Inflammatory macrophage treated with lipopolysaccharide for 1 hour (primary cell): ENCODE results near the gene SLC35A5.
A peak's percentile ranks its signal among the peaks of the same experiment; 100 is the strongest.

Source experiments
- DNase-seq, 2 donors: peaks; one replicate each; pipeline ENCODE4 v3.0.0-alpha.2; 2020 to 2022

SLC35A5 gene

DNA sequence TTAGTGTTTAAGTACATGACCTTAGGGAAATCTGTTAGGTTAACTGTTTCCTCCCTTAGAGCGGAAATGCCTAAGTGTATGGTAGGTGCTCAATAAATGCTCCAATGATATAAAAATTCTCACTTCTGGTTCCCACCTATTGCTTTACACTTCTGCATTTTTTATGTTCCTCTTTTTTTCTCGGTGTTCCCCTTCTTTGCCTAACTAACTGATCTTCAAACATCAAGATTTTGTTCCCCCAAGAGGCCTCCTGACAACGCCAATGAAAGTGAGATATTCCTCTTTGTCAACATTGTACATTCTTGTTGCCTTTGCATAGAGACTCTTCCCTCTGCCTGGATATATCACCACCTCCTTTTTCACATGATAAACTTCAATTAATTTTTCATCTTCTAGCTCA, 17.4 kb downstream of the SLC35A5 start:
- DNase-seq = peak; percentile 45 to 53

DNA sequence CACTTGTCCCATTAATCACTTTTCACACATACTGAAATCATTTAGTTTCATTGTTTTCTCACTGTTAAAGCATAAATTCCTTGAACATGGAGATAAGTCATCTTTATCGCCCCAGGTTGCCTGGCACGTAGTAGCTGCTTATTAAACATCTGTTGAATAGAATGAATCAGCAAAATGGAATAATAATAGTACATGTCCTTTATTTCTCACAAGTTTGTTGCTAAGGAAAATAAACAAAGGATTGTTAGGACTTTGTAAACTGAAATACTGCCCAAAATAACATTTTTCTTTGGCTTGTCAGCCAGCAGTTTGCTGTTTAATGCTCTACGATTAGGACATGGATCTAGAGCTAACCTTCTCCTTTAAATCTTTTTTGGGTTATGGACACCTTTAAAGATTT, 17.9 kb downstream of the SLC35A5 start:
- DNase-seq = no peak

DNA sequence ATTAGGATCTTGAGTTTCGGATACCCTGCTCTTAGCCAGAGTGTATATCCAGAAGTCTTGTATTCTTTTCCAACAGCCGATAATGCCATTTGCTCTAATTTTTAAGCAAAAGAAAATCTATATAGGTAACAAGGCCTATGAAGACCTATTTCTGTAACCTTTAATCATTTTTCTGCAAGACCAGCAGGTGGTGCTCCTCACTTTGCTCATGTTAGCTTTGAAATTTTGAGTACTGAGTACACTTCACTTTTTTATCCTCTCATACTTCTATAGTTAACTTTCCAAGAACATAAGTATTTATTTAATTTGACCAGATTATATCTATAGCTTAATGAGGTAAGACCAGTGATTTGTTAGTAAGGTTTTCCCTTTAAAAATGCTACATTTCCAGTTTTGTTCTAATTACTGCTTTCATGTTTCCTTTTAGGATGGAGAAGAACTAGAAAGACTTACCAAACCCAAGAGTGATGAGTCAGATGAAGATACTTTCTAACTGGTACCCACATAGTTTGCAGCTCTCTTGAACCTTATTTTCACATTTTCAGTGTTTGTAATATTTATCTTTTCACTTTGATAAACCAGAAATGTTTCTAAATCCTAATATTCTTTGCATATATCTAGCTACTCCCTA, 20.5 kb downstream of the SLC35A5 start:
- DNase-seq = peak in 1 of 2 donors; percentile 26

DNA sequence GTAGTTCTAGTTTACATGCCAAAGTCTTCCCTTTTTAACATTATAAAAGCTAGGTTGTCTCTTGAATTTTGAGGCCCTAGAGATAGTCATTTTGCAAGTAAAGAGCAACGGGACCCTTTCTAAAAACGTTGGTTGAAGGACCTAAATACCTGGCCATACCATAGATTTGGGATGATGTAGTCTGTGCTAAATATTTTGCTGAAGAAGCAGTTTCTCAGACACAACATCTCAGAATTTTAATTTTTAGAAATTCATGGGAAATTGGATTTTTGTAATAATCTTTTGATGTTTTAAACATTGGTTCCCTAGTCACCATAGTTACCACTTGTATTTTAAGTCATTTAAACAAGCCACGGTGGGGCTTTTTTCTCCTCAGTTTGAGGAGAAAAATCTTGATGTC, 21.3 kb downstream of the SLC35A5 start:
- DNase-seq = no peak

DNA sequence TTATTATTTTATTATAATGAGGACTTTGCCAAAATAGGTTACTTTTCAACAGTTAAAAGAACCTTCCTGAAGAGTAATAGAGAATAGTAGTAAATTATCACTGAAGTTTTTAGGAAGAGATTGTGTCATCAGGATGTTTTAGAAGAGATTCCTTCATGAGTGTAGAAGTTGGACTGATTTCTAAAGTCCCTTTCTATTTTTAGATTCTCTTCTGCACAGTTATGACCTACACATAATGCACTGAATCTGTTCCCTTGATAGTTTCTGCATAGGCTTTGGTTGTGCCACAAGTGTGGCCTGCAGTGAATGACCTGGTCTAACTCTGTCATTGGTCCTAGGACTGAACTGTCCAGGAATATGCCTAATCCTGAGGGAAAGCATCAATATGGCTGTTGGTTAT, 23.9 kb downstream of the SLC35A5 start:
- DNase-seq = no peak

DNA sequence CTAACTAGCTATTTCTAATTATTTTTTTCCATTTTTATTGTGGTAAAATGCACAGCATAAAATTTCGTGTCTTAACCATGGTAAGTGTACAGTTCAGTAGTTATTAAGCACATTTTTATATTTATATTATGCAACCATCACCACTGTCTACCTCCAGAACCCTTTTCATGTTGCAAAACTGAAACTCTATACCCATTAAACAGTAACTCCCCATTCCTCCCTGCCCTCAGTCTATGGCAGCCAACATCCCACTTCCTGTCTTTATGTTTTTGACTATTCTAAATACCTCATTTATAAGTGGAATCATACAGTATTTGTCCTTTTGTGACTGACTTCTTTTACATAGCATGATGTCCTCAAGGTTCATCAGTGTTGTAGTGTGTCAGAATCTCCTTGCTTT, 25.5 kb downstream of the SLC35A5 start:
- DNase-seq = no peak

DNA sequence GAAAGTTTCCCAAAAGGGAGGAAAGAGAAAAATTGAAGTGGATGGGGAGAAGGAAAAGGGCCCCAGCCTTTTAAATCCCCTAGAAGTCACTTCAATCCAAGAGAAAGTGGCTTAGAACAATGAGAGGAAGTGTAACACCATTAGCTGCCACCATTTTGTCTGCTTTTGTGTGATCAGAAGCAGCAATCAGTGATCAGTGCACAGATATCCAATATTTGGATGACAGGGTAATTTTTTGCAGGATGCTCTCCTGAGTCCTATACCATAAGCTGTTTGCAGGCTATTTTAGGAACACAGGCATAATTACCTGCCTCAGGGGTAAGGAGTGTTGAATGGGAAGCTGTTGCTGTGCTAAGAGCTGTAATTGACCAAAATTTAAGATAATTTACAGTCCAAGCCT, 31.4 kb downstream of the SLC35A5 start:
- DNase-seq = no peak

DNA sequence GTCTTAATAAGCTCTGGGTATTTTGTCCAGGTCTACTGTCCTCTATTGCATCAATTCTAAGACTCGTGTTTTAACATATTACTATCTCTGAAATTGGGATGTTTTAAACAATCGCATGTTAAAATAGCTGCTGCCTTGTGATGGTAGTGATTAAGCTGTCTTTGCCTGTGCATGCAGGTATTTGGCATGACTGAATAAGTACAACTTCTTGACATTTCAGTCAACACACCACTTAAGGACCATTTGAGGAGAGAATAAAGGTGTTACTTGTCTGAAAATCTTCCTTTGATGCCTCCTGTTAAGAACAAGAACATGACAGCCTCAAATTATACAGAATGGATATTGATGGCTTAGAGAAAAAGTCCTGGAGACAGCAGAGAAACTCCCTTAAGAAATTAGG, 33.0 kb downstream of the SLC35A5 start:
- DNase-seq = no peak

DNA sequence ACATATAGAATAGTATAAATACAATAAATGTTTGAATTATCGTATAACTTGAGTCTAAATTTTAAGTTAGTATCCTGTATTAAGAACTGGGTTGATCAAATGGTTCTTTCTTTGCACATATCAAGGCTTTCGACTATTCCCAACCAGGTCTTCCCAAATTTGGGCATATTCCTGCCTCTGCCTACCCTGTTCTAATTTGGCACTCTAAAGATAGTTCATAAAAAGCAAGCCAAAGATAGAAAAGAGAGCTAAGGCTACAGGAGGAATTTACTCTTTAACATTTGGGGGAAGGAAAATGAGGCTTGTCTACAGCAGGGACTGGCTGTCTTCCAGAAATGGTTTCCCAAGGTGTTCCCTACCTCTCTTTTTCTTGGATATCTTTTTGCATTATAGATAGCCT, 36.1 kb downstream of the SLC35A5 start:
- no peak for DNase-seq

DNA sequence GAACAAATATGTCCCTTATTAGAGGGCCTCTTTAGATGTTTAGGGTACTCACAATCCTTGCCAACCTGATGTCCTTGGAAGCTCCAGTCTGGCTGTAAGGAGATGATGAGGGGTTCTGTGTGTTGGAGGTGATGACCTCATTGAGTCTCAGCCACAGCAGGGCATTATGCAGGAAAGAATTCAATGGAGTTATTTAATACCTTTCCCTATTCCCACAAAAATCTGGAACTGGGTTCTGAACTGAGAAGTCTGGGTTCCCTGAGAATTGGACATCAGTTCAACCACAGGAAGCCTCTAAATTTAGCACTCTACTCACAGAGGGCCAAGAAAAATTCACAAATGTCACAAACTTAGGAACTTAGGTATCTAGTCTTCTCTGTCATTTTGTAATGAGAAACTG, 36.9 kb downstream of the SLC35A5 start:
- DNase-seq = no peak

DNA sequence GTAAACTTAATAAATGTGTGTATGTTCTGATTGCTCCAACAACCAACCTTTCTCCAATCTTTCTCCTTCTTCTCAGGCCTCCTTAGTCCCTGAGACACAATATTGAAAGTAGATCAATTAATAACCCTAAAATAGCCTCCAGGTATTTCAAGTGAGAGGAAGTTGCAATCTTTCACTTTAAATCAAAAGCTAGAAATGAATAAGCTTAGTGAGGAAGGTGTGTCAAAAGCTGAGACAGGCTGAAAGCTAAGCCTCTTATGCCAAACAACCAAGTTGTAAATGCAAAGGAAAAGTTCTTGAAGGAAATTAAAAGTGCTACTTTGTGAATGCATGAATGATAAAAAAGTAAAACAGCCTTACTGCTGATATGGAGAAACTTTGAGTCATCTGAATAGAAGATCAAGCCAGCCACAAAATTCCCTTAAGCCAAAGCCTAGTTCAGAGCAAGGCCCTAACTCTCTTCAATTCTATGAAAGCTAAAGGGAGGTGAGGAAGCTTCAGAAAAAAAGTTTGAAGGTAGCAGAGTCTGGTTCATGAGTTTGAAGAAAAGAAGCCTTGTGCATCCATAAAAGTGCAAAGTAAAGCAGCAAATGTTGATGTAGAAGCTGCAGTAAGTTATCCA, 40.5 kb downstream of the SLC35A5 start:
- no peak for DNase-seq

DNA sequence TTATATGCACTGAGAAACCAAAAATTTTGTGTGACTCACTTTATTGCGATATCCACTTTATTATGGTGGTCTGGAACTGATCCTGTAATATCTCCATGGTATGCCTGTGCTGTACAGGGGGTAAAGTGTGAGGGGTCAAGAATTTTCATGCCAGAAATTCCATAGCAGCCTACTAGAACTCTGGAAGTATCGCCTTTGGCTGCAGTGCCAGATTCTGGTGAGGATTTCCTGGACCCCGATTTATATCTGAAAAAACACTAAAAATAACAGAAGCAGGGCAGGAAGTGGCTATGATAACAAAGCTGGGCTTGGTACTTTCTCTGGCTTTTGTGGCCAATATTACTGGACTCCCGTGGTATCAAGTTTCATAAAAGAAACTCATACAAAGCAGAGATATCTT, 42.7 kb downstream of the SLC35A5 start:
- DNase-seq = no peak

DNA sequence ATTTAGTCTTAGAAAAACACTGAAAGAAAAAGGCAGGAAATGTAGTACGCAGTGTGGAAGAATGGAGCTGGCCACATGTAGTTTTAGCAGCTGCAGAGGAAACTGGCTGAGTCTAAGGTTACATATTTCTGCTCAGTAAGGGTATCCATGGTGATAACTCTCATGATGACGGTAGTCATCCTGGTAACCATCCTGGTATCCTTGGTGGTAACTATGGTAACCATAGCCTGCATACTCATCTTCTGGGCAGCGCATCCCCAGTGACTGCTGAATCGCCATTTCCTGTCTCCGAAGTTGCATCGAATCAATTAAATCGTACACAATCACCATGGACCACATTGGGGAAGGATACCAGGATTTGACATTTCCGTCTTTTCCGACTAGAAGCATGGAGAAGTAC, 43.4 kb downstream of the SLC35A5 start:
- no peak for DNase-seq

DNA sequence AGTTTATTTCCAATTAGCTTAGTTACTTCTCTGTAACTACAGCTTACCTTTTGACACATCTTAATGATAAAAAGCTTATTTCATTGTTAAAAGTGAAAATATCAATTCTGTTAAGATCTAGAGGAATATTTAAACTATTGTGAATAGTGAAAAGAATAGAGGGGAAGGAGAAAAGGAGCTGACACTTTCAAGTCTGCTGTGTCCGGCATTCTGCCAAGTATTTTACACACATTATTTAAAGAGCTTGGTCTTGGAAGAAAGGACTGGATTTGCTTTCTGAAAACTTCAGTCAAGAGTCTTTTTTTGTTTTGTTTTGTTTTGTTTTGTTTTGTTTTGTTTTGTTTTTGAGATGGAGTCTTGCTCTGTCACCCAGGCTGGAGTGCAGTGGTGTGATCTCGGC, 44.3 kb downstream of the SLC35A5 start:
- DNase-seq = no peak

DNA sequence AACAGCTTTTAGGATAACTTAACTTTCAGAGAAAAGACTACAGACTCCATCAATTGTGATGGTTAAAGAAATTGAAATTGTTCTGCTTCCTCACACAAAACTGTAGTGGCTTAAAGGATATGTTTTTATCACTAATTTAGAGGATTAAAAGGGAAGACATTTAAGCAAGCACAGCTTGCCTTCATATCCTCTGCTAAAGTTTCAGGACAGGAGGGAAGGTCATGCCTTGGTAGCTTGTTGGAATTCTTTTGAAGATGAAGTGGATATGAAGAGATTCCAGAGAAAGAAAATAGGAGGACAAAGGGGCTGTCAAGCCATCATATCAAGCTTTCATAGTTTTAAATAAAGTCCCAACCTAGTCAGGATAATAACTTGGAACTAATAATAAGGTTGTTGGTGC, 46.0 kb downstream of the SLC35A5 start:
- DNase-seq = no peak

DNA sequence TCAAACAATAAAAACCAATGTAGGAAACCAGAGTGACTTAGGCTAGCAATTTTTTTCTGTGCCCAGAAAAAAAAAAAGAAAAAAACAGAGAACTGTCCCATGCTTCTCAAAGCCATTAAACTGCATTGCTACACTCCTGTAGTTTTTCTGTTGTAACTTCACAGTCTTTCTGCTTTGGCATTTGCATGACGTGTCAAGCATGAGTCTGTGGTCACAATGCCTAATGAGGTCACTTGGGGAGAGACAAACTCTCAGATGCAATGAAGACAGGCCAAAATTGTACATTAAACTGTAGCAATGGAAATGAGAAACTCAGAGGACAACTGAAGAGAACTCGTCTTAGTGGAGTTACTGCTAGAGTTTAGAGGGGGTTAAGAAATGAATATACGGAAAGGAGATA, 48.3 kb downstream of the SLC35A5 start:
- peak; percentile 44 to 67 for DNase-seq

DNA sequence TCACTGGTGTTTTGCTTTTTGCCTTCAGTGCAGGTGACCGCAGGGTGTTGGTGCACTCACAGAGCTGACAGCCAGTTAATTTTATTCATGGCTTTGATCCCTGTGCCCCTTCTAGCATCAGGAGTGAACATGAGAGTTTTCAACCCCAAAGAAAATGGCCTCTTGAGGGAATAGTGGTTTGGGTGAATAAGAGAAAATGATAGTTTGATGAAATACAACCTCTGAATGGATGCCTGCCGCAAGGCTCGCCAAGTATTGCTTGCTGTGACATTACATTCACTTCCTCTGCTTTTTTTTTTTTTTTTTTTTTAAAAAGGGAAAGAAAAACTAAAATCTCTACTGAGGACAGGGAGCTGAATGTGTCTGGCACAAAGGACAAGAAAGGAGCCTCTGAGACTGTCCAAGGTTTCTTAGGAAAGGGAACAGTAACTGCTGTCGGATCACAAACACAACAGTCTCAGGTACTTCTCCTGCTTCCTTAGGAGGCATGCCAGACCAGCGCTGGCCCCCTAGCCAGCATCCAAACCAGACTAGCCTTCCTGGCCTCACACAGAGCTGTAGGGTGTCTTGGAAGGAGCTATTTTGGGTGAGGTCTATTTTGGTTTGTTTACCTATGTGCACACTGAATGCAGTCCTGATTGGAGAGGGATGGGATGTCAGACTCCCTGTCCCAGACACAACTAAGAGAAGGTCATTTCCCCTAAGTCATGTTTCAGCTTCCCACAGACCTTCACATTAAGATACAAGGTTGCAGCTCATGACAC, 50.1 kb downstream of the SLC35A5 start:
- peak in 1 of 2 donors; percentile 10 for DNase-seq

DNA sequence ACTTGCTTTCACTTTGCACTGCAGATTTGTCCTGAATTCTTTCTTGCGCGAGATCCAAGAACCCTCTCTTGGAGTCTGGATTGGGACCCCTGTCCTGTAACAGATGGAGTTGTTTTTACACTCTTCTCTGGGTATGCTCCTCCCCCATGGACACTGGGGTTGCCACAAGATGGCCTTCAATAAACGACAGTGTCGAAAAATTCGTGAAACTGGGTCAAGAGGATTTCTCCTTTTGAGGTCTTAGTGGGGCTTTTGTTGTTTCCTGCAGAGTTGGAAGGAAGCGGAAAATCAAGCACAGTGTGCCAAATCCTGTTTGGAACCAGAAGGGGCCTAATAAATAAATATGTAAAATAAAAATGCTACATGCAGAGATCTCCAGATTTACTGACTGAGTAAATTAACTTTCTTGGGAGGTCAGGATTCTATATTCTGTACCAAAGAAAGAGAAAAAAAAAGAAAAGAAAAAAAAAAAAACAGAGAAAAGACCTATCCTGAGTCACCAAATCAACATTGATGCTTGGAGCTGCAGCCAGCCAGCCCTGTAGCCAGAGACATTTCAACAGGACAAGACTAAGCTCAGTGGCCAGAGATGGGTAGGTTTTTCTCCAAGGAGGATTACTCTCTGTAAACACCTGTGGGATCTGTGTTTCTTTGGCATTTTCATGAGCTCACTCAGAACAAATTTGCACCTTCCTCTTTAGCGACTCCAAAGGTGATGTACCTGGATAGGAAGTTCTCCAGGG, 54.3 kb downstream of the SLC35A5 start:
- DNase-seq = no peak

DNA sequence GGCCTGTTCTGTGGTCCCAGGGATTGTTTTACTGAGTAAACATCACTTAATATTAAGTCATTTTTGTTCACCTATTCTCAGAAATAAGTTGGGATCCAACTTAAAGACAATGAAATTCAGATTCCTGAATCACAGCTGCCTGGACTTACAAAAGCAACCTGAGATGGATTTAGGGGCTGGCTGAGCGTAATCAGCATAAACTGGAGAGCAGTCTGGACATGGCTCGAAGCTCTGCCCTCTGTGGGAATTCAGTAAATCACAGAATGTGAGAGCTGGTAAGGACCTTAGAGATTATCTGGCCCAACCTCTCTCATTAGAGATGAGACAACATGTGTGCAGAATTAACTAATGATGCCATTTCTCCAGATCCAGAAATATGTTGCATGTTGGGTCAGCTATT, 55.4 kb downstream of the SLC35A5 start:
- no peak for DNase-seq

DNA sequence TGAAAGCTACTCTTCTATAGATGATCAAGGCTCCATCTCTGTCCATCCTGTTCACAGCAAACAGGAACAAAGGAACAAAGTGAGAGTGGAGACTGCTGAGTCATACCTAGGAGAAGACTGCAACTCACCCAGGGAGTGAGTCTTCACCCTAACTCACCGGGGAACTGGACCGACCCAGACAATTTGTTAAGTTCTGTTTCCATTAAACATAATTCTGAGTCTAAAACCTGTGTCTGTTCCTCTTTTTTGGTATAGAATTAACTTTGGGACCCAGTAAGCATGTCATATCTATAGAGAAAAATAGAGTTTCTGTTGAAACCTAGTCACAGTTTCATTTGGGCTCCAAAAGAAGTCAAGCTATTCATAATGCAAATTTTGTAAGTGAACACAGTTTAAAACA, 57.5 kb downstream of the SLC35A5 start:
- no peak for DNase-seq

DNA sequence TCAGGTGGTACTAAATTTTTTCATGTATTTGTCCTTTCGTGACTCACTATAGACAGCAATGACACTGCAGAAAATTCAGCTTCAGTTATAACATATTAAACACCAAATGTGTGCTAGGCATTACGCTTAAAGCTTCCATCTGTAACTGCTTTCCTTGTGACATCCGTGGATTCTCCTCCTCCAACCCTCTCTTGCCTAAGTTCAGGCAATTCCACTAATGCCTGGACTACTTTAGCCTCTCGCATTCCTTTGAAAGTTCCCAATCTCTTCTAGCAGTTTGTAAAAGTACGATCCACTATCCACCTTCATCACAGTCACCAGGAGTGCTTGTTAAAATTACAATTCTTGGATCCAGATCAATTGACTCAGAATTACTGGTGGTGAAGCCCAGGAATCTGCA, 61.4 kb downstream of the SLC35A5 start:
- DNase-seq = no peak

DNA sequence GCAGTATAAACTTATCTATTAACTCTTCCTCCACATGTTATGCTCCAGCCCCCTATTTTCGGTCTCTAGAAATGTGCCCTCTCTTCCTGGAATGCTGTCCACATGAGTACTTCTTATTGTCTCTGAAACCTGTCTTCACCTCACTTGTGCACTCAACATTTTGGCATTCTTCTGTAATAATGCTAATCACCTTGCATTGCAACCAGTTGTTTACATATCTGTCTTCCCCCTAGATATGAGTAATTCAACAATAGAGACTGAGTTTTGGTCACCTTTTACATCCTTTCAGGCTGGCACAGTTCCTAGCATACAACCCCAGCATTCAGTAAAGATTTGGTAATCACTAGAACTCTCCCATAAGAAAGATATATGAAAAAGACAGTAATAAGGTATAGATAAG, 61.9 kb downstream of the SLC35A5 start:
- DNase-seq = no peak

DNA sequence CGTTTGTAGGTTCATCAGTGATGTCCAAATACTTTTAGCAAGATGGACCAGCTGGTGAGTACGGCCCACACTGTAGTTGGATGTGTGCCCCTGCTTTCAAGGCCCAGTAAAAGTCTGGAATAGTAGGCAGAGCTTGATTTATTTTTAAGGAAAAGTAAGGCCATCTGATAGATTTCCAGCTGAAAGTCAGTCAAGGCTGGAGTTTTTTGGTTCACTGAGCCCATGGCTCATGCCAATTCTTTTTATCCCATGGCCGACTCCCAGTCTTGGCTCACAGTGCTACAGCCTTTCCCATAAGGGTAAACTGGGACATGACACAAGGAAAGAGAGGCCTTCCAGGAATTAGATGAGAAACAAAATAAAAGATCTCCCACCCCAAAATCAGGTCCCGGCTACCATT, 65.6 kb downstream of the SLC35A5 start:
- DNase-seq = no peak
